Activated T-cell treated with anti-CD3 and anti-CD28 coated beads, Interleukin-2, amount 50 U/mL, for 72 hours (primary cell): Measurements from ENCODE around the gene ARMH3. TPM values are rescaled to one million over a fixed set of nuclear protein-coding genes. Genes with fewer than 3 reads are reported as not detected.

Experiments
- ATAC-seq, 2 donors: fragments of 150-1000 bp; cut with Tn5 transposase; replicated peaks in 1 of 2; 2 replicates each; pipeline ENCODE4 v1.10.0; 2021; ENCODE audit warnings: moderate library complexity in 2 of 2, mild to moderate bottlenecking in 1 of 2
- DNase-seq, 2 donors: peaks; one replicate each; pipeline ENCODE4 v3.0.0; 2021 to 2022; ENCODE audit warnings: mixed read lengths in 1 of 2
- H3K27ac Mint-ChIP-seq: one replicate; pipeline ENCODE4 v1.8.0; 2022; ENCODE audit warnings: mild to moderate bottlenecking, moderate library complexity, mixed read lengths
- H3K27me3 Mint-ChIP-seq: one replicate; pipeline ENCODE4 v1.8.0; 2022; ENCODE audit warnings: low read depth, mixed read lengths
- H3K36me3 Mint-ChIP-seq, 2 donors: one replicate each; pipeline ENCODE4 v1.8.0; 2022; ENCODE audit warnings: mixed read lengths in 2 of 2, mild to moderate bottlenecking in 1 of 2; ENCODE audit not compliant: insufficient read depth in 2 of 2
- H3K4me1 Mint-ChIP-seq: one replicate; pipeline ENCODE4 v1.8.0; 2022; ENCODE audit warnings: low read depth, mixed read lengths
- H3K4me3 Mint-ChIP-seq, 2 donors: one replicate each; pipeline ENCODE4 v1.8.0; 2022; ENCODE audit warnings: mild to moderate bottlenecking in 2 of 2, mixed read lengths in 2 of 2, moderate library complexity in 2 of 2
- H3K9me3 Mint-ChIP-seq, 2 donors: one replicate each; pipeline ENCODE4 v1.8.0; 2022; ENCODE audit warnings: mixed read lengths in 2 of 2
- total RNA-seq, 2 donors: library from RNA; stranded (reverse); gene quantifications; one replicate each; pipeline ENCODE4 v1.2.3, GENCODE V29; 2022

Gene ARMH3
- total RNA-seq, 2 donors from 2014 or later, result 20.1 to 23.1 TPM

GRCh38 chr10:101892782-101893391 lies 163.1 kb downstream of the ARMH3 start:
- Mint-ChIP-seq H3K36me3 (no peaks in the 10 kb centered on the region), H3K27ac (no peak overlapping the region), H3K4me3 (no peak overlapping the region), H3K9me3 (no peaks in the 10 kb centered on the region), H3K27me3 (no peaks in the 10 kb centered on the region), H3K4me1 (peaks cover 13% of the 10 kb centered on the region)
- DNase-seq, result no peak
- no peak for ATAC-seq

- H3K27me3 Mint-ChIP-seq, result no peaks in the 10 kb centered on the region
- H3K4me3 Mint-ChIP-seq, result no peak overlapping the region
- peak; percentile 74 to 77 for DNase-seq
- peak; percentile 61 to 86 for ATAC-seq
- H3K4me1 Mint-ChIP-seq, result peaks cover 7% of the 10 kb centered on the region
- H3K9me3 Mint-ChIP-seq, result no peaks in the 10 kb centered on the region
- H3K36me3 Mint-ChIP-seq, result no peaks in the 10 kb centered on the region
- peak overlapping the region; percentile 36 for H3K27ac Mint-ChIP-seq
Observed at GRCh38 chr10:101889256-101890210, 166.4 kb downstream of the ARMH3 start.

GRCh38 chr10:101888251-101888949 lies 167.6 kb downstream of the ARMH3 start:
- peaks cover 7% of the 10 kb centered on the region for H3K4me1 Mint-ChIP-seq
- H3K4me3 Mint-ChIP-seq, result no peak overlapping the region
- no peaks in the 10 kb centered on the region for H3K36me3 Mint-ChIP-seq
- DNase-seq, result no peak
- H3K9me3 Mint-ChIP-seq, result no peaks in the 10 kb centered on the region
- H3K27ac Mint-ChIP-seq, result peak overlapping the region; percentile 41
- no peaks in the 10 kb centered on the region for H3K27me3 Mint-ChIP-seq
- no peak for ATAC-seq

- Mint-ChIP-seq H3K9me3 (no peaks in the 10 kb centered on the region), H3K27ac (no peak overlapping the region), H3K4me1 (peaks cover 7% of the 10 kb centered on the region), H3K27me3 (no peaks in the 10 kb centered on the region), H3K4me3 (no peak overlapping the region), H3K36me3 (no peaks in the 10 kb centered on the region)
- ATAC-seq (no peak), DNase-seq (no peak)
Observed at GRCh38 chr10:101887775-101888174, 168.2 kb downstream of the ARMH3 start.

GRCh38 chr10:101886521-101887312 lies 169.3 kb downstream of the ARMH3 start:
- Mint-ChIP-seq H3K4me3 (no peak overlapping the region), H3K36me3 (no peaks in the 10 kb centered on the region), H3K4me1 (peaks cover 7% of the 10 kb centered on the region), H3K27ac (no peak overlapping the region), H3K9me3 (no peaks in the 10 kb centered on the region), H3K27me3 (no peaks in the 10 kb centered on the region)
- DNase-seq (no peak), ATAC-seq (no peak)

DNA sequence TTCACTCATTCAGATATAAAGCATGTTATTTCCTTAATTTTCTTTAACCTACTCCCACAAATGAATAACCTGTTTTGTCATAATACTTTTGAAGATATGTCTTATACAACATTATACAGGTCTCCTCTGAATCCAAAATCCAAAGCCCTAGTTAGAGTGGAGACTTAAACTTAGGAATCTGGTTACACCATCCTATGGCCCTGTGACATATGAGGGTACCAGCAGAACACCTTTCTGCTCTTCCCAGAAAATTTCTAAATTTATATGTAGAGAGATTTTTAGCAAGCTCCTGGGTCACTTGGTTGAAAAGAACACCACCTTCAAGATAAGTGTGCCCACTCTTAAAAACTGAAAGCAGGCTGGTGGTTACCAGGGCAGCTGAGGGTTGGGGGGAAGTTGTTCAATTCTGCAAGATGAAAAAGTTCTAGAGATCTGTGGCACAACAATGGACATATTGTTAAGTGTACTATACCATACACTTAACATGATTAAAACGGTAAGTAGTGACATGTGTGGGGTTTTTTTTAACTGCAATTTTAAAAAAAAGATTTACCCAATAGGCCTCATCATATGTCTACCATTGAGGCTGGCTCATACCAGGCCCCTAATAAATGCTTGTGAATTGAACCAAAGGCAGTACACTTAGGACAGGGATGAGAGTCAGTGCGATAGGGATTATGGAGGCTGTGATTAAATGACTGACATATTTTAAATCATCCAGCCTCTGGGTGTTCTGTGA lies 174.8 kb downstream of the ARMH3 start:
- H3K27ac Mint-ChIP-seq, result no peak overlapping the region
- no peaks in the 10 kb centered on the region for H3K4me1 Mint-ChIP-seq
- H3K27me3 Mint-ChIP-seq, result no peaks in the 10 kb centered on the region
- ATAC-seq, result no peak
- no peak overlapping the region for H3K4me3 Mint-ChIP-seq
- DNase-seq, result no peak
- H3K9me3 Mint-ChIP-seq, result no peaks in the 10 kb centered on the region
- peaks cover 0 to 3% of the 10 kb centered on the region in 2 donors for H3K36me3 Mint-ChIP-seq

- H3K9me3 Mint-ChIP-seq, result no peaks in the 10 kb centered on the region
- H3K27ac Mint-ChIP-seq, result no peak overlapping the region
- peaks cover 5% of the 10 kb centered on the region for H3K4me1 Mint-ChIP-seq
- DNase-seq (no peak), ATAC-seq (no peak)
- H3K4me3 Mint-ChIP-seq, result no peak overlapping the region
- H3K27me3 Mint-ChIP-seq, result no peaks in the 10 kb centered on the region
- H3K36me3 Mint-ChIP-seq, result peaks cover 0 to 3% of the 10 kb centered on the region in 2 donors
Observed at GRCh38 chr10:101880232-101880573, 175.8 kb downstream of the ARMH3 start.

GRCh38 chr10:101879456-101880231 lies 176.3 kb downstream of the ARMH3 start:
- Mint-ChIP-seq H3K27me3 (no peaks in the 10 kb centered on the region), H3K36me3 (peaks cover 0 to 3% of the 10 kb centered on the region in 2 donors), H3K27ac (peak overlapping the region; percentile 50), H3K4me1 (peaks cover 6% of the 10 kb centered on the region), H3K9me3 (no peaks in the 10 kb centered on the region), H3K4me3 (no peak overlapping the region)
- ATAC-seq, result no peak
- no peak for DNase-seq

GRCh38 chr10:101878869-101879268 lies 177.1 kb downstream of the ARMH3 start:
- peaks cover 0 to 3% of the 10 kb centered on the region in 2 donors for H3K36me3 Mint-ChIP-seq
- H3K9me3 Mint-ChIP-seq, result no peaks in the 10 kb centered on the region
- ATAC-seq (no peak), DNase-seq (no peak)
- no peaks in the 10 kb centered on the region for H3K27me3 Mint-ChIP-seq
- no peak overlapping the region for H3K27ac Mint-ChIP-seq
- H3K4me3 Mint-ChIP-seq, result no peak overlapping the region
- H3K4me1 Mint-ChIP-seq, result peaks cover 6% of the 10 kb centered on the region

- no peak overlapping the region for H3K4me3 Mint-ChIP-seq
- H3K9me3 Mint-ChIP-seq, result no peaks in the 10 kb centered on the region
- peaks cover 0 to 3% of the 10 kb centered on the region in 2 donors for H3K36me3 Mint-ChIP-seq
- ATAC-seq (no peak), DNase-seq (no peak)
- H3K27me3 Mint-ChIP-seq, result no peaks in the 10 kb centered on the region
- peaks cover 6% of the 10 kb centered on the region for H3K4me1 Mint-ChIP-seq
- no peak overlapping the region for H3K27ac Mint-ChIP-seq
Observed at GRCh38 chr10:101875068-101875688, 180.8 kb downstream of the ARMH3 start.

GRCh38 chr10:101874252-101874651 lies 181.7 kb downstream of the ARMH3 start:
- ATAC-seq (no peak), DNase-seq (no peak)
- Mint-ChIP-seq H3K36me3 (no peaks in the 10 kb centered on the region), H3K4me1 (peaks cover 6% of the 10 kb centered on the region), H3K27ac (no peak overlapping the region), H3K27me3 (no peaks in the 10 kb centered on the region), H3K4me3 (no peak overlapping the region), H3K9me3 (no peaks in the 10 kb centered on the region)
